ENCODE data around the gene TTLL9.
"Not testable (repeated sequence)": the region's sequence is repeated elsewhere in the genome, so short reads cannot be mapped to it uniquely, and the experiment has no call there.

Gene TTLL9

GRCh38 chr20:31919410-31920155, 49.1 kb downstream of the TTLL9 start:
- DNase-seq (ENCODE audit: low spot score): no peak

- no peak for DNase-seq (ENCODE audit: low spot score)
Measured at GRCh38 chr20:31920275-31920855, 49.9 kb downstream of the TTLL9 start.

GRCh38 chr20:31921480-31921879, 51.0 kb downstream of the TTLL9 start:
- DNase-seq (ENCODE audit: low spot score): not testable (repeated sequence)

- DNase-seq (ENCODE audit: low spot score): no peak
Measured at GRCh38 chr20:31922181-31922580, 51.7 kb downstream of the TTLL9 start.

- DNase-seq (ENCODE audit: low spot score): no peak
Measured at GRCh38 chr20:31922588-31922987, 52.2 kb downstream of the TTLL9 start.

GRCh38 chr20:31923388-31924331, 53.2 kb downstream of the TTLL9 start:
- peak; percentile 35 for DNase-seq (ENCODE audit: low spot score)

GRCh38 chr20:31924561-31924960, 54.1 kb downstream of the TTLL9 start:
- DNase-seq (ENCODE audit: low spot score): no peak

- no peak for DNase-seq (ENCODE audit: low spot score)
Measured at GRCh38 chr20:31925631-31926030, 55.2 kb downstream of the TTLL9 start.

GRCh38 chr20:31926493-31926892, 56.1 kb downstream of the TTLL9 start:
- DNase-seq (ENCODE audit: low spot score): no peak

- no peak for DNase-seq (ENCODE audit: low spot score)
Measured at GRCh38 chr20:31927627-31928159, 57.3 kb downstream of the TTLL9 start.

- not testable (repeated sequence) for DNase-seq (ENCODE audit: low spot score)
Measured at GRCh38 chr20:31929631-31930030, 59.2 kb downstream of the TTLL9 start.

- no peak for DNase-seq (ENCODE audit: low spot score)
Measured at GRCh38 chr20:31930779-31931178, 60.3 kb downstream of the TTLL9 start.

- DNase-seq (ENCODE audit: low spot score): no peak
Measured at GRCh38 chr20:31933698-31934097, 63.3 kb downstream of the TTLL9 start.

GRCh38 chr20:31934491-31934890, 64.1 kb downstream of the TTLL9 start:
- DNase-seq (ENCODE audit: low spot score): no peak

- no peak for DNase-seq (ENCODE audit: low spot score)
Measured at GRCh38 chr20:31934968-31935764, 64.7 kb downstream of the TTLL9 start.

GRCh38 chr20:31936420-31936819, 66.0 kb downstream of the TTLL9 start:
- DNase-seq (ENCODE audit: low spot score): no peak

- DNase-seq (ENCODE audit: low spot score): no peak
Measured at GRCh38 chr20:31937820-31938219, 67.4 kb downstream of the TTLL9 start.

GRCh38 chr20:31939661-31940060, 69.2 kb downstream of the TTLL9 start:
- DNase-seq (ENCODE audit: low spot score): no peak

GRCh38 chr20:31943052-31943471, 72.6 kb downstream of the TTLL9 start:
- no peak for DNase-seq (ENCODE audit: low spot score)

- DNase-seq (ENCODE audit: low spot score): no peak
Measured at GRCh38 chr20:31945319-31945718, 74.9 kb downstream of the TTLL9 start.

GRCh38 chr20:31945785-31946184, 75.4 kb downstream of the TTLL9 start:
- DNase-seq (ENCODE audit: low spot score): no peak

GRCh38 chr20:31948008-31948407, 77.6 kb downstream of the TTLL9 start:
- DNase-seq (ENCODE audit: low spot score): no peak

All from AG20443 (cell line).